HepG2 (cell line): ENCODE results near the gene TMBIM1. TPM values are rescaled to one million over a fixed set of nuclear protein-coding genes. Genes with fewer than 3 reads are reported as not detected.

ENCODE experiments used
- AGO1 ChIP-seq: fragments of 200-400 bp; formaldehyde crosslinking; IDR thresholded peaks from 2 replicates; pipeline ENCODE4 v1.6.1; 2017; ENCODE audit warnings: mild to moderate bottlenecking, low read depth, low read length, moderate library complexity; ENCODE audit not compliant: poor library complexity, severe bottlenecking
- AHR ChIP-seq: IDR thresholded peaks from 2 replicates; pipeline ENCODE4 v1.6.1; 2018; ENCODE audit warnings: missing genetic modification reagents, missing compliant biosample characterization
- CBFB ChIP-seq: sonication (generic); formaldehyde crosslinking; IDR thresholded peaks from 2 replicates; pipeline ENCODE4 v1.4.0; 2020; ENCODE audit warnings: missing genetic modification reagents
- IRF1 ChIP-seq: sonication (generic); formaldehyde crosslinking; IDR thresholded peaks from 2 replicates; pipeline ENCODE4 v1.4.0; 2020; ENCODE audit warnings: low read depth, mild to moderate bottlenecking, missing genetic modification reagents
- KDM2A ChIP-seq: sonication (generic); formaldehyde crosslinking; IDR thresholded peaks from 2 replicates; pipeline ENCODE4 v1.4.0; 2020; ENCODE audit warnings: low read depth, missing genetic modification reagents, borderline replicate concordance
- MAF1 ChIP-seq: sonication (generic); formaldehyde crosslinking; IDR thresholded peaks from 2 replicates; pipeline ENCODE4 v1.5.0; 2020; ENCODE audit warnings: missing genetic modification reagents, borderline replicate concordance
- MAFK ChIP-seq, 2 experiments: IDR thresholded peaks in 1 of 2; conservative IDR thresholded peaks in 1 of 2; 2 replicates each; pipeline ENCODE4 v1.6.1; 2011; ENCODE audit warnings: improper control_type of control experiment in 2 of 2, low read length in 2 of 2
- MYNN ChIP-seq: sonication (generic); formaldehyde crosslinking; IDR thresholded peaks from 2 replicates; pipeline ENCODE4 v1.4.0; 2020; ENCODE audit warnings: mild to moderate bottlenecking, low read depth, missing genetic modification reagents
- NFYC ChIP-seq: IDR thresholded peaks from 2 replicates; pipeline ENCODE4 v1.6.1; 2016; ENCODE audit warnings: missing genetic modification reagents, missing compliant biosample characterization
- NONO ChIP-seq, 2 experiments: fragments of 450-650 bp in 1 of 2; sonication (generic) in 1 of 2; formaldehyde crosslinking in 1 of 2; IDR thresholded peaks in 1 of 2; conservative IDR thresholded peaks in 1 of 2; 2 replicates each; pipeline versions ENCODE4 v1.6.1 to v1.8.0; 2017 to 2022; ENCODE audit warnings: mild to moderate bottlenecking in 1 of 2, missing genetic modification reagents in 1 of 2, moderate library complexity in 1 of 2
- REPIN1 ChIP-seq: sonication (generic); formaldehyde crosslinking; IDR thresholded peaks from 2 replicates; pipeline ENCODE4 v1.8.0; 2022; ENCODE audit warnings: missing genetic modification reagents, low read depth, mild to moderate bottlenecking, borderline replicate concordance
- RNF2 ChIP-seq: fragments of 450-650 bp; conservative IDR thresholded peaks from 2 replicates; pipeline ENCODE4 v1.6.1; 2016; ENCODE audit warnings: low read depth
- SMYD3 ChIP-seq: sonication (generic); formaldehyde crosslinking; IDR thresholded peaks from 2 replicates; pipeline ENCODE4 v1.8.1; 2023; ENCODE audit warnings: mild to moderate bottlenecking, missing genetic modification reagents
- SRF ChIP-seq: IDR thresholded peaks from 2 replicates; pipeline ENCODE4 v1.6.1; 2011; ENCODE audit warnings: mild to moderate bottlenecking, low read depth, low read length, moderate library complexity
- TEAD2 ChIP-seq: sonication (generic); formaldehyde crosslinking; IDR thresholded peaks from 2 replicates; pipeline ENCODE4 v1.9.0; 2021; ENCODE audit warnings: missing genetic modification reagents
- TOPORS ChIP-seq: sonication (generic); formaldehyde crosslinking; IDR thresholded peaks from 2 replicates; pipeline ENCODE4 v1.8.0; 2023; ENCODE audit warnings: mild to moderate bottlenecking, missing genetic modification reagents
- TRAFD1 ChIP-seq: sonication (generic); formaldehyde crosslinking; IDR thresholded peaks from 2 replicates; pipeline ENCODE4 v1.5.1; 2020; ENCODE audit warnings: missing genetic modification reagents, mild to moderate bottlenecking, borderline replicate concordance
- U2AF1 ChIP-seq: fragments of 200-400 bp; formaldehyde crosslinking; optimal IDR thresholded peaks from 2 replicates; pipeline ENCODE3; 2017; ENCODE audit warnings: mild to moderate bottlenecking, low read depth, low read length
- XBP1 ChIP-seq: sonication (generic); formaldehyde crosslinking; IDR thresholded peaks from 2 replicates; pipeline ENCODE4 v1.5.0; 2020; ENCODE audit warnings: missing genetic modification reagents
- ZNF251 ChIP-seq: sonication (generic); formaldehyde crosslinking; IDR thresholded peaks from 2 replicates; pipeline ENCODE4 v1.9.0; 2021; ENCODE audit warnings: mild to moderate bottlenecking, missing genetic modification reagents
- ZNF3 ChIP-seq: IDR thresholded peaks from 2 replicates; pipeline ENCODE4 v1.7.0; 2017; ENCODE audit warnings: inconsistent platforms
- ZNF598 ChIP-seq: sonication (generic); formaldehyde crosslinking; IDR thresholded peaks from 2 replicates; pipeline ENCODE4 v1.5.1; 2020; ENCODE audit warnings: mild to moderate bottlenecking, missing genetic modification reagents, borderline replicate concordance
- ZNF781 ChIP-seq: sonication (generic); formaldehyde crosslinking; IDR thresholded peaks from 2 replicates; pipeline ENCODE4 v1.5.1; 2020; ENCODE audit warnings: borderline replicate concordance, mild to moderate bottlenecking, missing genetic modification reagents; ENCODE audit errors: not compliant biosample characterization
- ZSCAN9 ChIP-seq: IDR thresholded peaks from 2 replicates; pipeline ENCODE4 v1.6.1; 2016; ENCODE audit warnings: borderline replicate concordance
- polyA plus RNA-seq, 8 experiments: library from polyadenylated mRNA; depleted of rRNA in 3 of 8; stranded (reverse) in 7 of 8; unstranded in 1 of 8; fragments of >200 nt; fragmentation: Illumina TruSeq in 4 of 8; extraction: Trizol in 4 of 8; gene quantifications; 2 replicates each; pipeline versions ENCODE4 v1.2.1 to v1.2.3, GENCODE V29; 2011 to 2016; ENCODE audit warnings: low read depth in 4 of 8, missing spikeins in 1 of 8, mixed read lengths in 1 of 8; ENCODE audit not compliant: insufficient read depth in 1 of 8
- total RNA-seq, 5 experiments: library from RNA; depleted of rRNA; stranded (reverse); fragments of >200 nt; fragmentation: Illumina TruSeq; extraction: Trizol; gene quantifications; 2 replicates each; pipeline ENCODE4 v1.2.3, GENCODE V29; 2016; ENCODE audit warnings: low read depth in 1 of 5
- TF ChIP-seq, protein P1 (sequence below): sonication (generic); formaldehyde crosslinking; IDR thresholded peaks from 2 replicates; pipeline ENCODE4 v1.8.1; 2023; ENCODE audit warnings: mild to moderate bottlenecking, missing genetic modification reagents, borderline replicate concordance
- TF ChIP-seq, protein P2 (sequence below): IDR thresholded peaks from 2 replicates; pipeline ENCODE4 v1.6.1; 2016; ENCODE audit warnings: missing compliant biosample characterization, missing genetic modification reagents, borderline replicate concordance

Gene TMBIM1
- total and polyA plus RNA-seq, 2 of the 13 experiments (the other 11 are each of a cell fraction or from before 2014, with no cell fraction given), result 127 to 139 TPM

GRCh38 chr2:218322768-218323525 is 30.6 kb upstream of the TMBIM1 start (continued):
- TF ChIP-seq IRF1 (CRISPR knock-in tag) (no peak), AHR (0 out of 2 replicates have a peak, but pooled peaks have one; percentile 23), TOPORS (CRISPR knock-in tag) (0 out of 2 replicates have a peak, but pooled peaks have one; percentile 33), XBP1 (CRISPR knock-in tag) (no peak), ZNF781 (CRISPR knock-in tag) (no peak), ZNF598 (no peak), SMYD3 (no peak), ZNF251 (CRISPR knock-in tag) (no peak), U2AF1 (no peak), KDM2A (CRISPR knock-in tag) (peak; percentile 63; the same call in 1 of the 2 replicates), RNF2 (0 out of 2 replicates have a peak, but pooled peaks have one; percentile 30), TRAFD1 (no peak), ZSCAN9 (CRISPR knock-in tag) (no peak), ZNF3 (CRISPR knock-in tag) (no peak), MAF1 (CRISPR knock-in tag) (peak; percentile 78), NFYC (CRISPR knock-in tag) (no peak), NONO (IDR thresholded peaks at IDR 0.05) (no peak), NONO (CRISPR knock-in tag; conservative IDR thresholded peaks at IDR 0.05) (no peak), AGO1 (peak; percentile 30), MYNN (CRISPR knock-in tag) (no peak), REPIN1 (CRISPR knock-in tag) (no peak), MAFK (conservative IDR thresholded peaks at IDR 0.05 in 1 of 2, IDR thresholded peaks at IDR 0.05 in 1 of 2; ENCODE audit: low read length in 2 of 2) (no peak), TEAD2 (no peak), CBFB (CRISPR knock-in tag) (peak; percentile 53; the same call in 1 of the 2 replicates), SRF (no peak)
- TF ChIP-seq, protein P1, sequence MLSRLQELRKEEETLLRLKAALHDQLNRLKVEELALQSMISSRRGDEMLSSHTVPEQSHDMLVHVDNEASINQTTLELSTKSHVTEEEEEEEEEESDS (CRISPR knock-in tag), result no peak
- TF ChIP-seq, protein P2, sequence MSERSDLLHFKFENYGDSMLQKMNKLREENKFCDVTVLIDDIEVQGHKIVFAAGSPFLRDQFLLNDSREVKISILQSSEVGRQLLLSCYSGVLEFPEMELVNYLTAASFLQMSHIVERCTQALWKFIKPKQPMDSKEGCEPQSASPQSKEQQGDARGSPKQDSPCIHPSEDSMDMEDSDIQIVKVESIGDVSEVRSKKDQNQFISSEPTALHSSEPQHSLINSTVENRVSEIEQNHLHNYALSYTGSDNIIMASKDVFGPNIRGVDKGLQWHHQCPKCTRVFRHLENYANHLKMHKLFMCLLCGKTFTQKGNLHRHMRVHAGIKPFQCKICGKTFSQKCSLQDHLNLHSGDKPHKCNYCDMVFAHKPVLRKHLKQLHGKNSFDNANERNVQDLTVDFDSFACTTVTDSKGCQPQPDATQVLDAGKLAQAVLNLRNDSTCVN, result no peak
